ENCODE data around the gene SORL1-AS1.
"Not testable (repeated sequence)": the region's sequence is repeated elsewhere in the genome, so short reads cannot be mapped to it uniquely, and the experiment has no call there.

SORL1-AS1 gene

DNA sequence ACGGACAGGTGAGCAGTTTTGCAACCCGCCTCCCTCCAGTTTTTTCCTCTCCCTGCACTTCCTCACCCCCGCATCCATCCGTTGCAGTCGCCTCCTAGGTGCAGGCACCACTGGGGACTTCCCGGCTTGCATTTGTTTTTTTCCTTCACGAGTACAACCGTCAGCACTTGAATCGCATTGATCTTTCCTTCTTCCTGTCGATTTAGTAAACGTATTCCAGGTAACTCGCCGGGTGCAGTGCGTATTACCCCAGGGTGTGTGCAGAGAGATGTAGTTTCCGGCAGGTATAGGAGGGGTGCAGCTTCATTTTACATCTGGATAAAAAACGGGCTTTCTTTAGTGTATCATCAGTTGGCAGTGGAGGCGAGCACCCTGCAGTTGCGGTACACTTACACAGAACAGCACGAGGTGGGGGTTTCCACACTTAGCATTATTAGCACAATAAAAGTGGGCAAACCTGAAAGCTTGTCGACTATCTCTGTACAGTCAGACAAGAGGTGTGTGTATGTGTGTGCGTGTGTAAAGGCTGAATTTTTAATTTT lies at the start of gene SORL1-AS1:
SORL1-AS1 (minus strand) TSS at position 359 of the 542 bp plus-strand sequence.
- DNase-seq (ENCODE audit: low read depth) = peak; percentile 36

- no peak for DNase-seq (ENCODE audit: low read depth)
Observed at GRCh38 chr11:121500717-121501116, 48.0 kb upstream of the SORL1-AS1 start.

GRCh38 chr11:121500275-121500674 lies 47.5 kb upstream of the SORL1-AS1 start:
- no peak for DNase-seq (ENCODE audit: low read depth)

- no peak for DNase-seq (ENCODE audit: low read depth)
Observed at GRCh38 chr11:121499405-121499804, 46.6 kb upstream of the SORL1-AS1 start.

DNA sequence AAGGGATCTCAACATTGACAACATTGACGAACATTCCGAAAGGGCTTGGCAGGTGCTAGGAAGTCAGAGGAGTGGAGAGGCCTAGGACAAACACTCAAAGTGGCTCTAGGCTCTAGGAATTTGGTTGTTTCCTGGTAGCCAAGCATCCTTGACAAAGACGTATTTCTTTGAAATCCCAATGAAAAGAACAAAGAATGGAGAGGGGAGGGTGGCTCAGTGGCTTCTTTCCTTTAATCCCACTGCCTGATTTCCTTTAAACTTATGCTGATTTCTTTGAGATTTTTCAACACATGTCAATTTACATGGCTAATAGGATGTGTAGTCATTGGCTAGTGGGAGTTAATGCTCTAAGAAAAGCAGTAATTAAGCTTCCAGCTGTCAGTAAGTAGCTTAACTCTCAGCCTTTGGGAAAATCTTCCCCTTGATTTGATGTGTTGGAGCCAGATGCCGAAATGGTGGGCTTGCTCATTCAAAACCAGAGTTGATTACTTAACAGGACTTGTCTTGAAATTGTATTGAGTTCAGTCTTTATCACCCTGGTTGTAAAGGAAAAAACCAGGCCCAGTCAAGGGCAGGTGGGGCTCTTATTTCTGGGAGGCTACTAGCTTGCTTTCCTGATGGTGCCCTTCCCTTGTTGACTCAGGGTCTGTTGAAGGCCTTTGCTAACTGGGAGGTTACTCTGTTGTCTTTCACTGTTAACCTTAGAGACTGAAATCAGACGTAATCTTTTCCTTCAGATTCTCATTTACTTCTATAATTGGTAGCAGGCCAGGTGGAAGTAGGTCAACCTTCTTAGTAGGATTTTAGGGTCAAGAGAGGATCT lies 44.6 kb upstream of the SORL1-AS1 start:
- DNase-seq (ENCODE audit: low read depth) = no peak

GRCh38 chr11:121494355-121495099 lies 41.8 kb upstream of the SORL1-AS1 start:
- no peak for DNase-seq (ENCODE audit: low read depth)

- no peak for DNase-seq (ENCODE audit: low read depth)
Observed at GRCh38 chr11:121489823-121490222, 37.1 kb upstream of the SORL1-AS1 start.

DNA sequence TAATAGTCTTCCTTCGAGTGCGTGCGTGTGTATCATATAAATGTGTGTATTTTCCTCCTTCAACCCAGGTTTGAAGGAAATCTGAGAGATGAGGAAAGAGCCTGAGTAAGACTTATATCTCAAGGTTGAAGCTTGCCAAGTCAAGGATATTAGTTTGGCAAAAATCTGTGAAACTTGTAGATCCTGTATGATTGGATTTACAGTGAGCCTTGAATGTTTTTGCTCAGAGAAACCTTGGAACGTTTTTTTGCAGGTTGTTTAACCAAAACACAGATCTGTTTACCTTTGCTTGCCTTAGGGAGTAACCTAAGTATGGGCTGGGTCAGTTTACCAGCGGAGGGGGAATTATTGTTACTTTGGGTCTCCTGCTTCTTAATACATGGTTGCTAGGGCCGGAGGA lies 35.9 kb upstream of the SORL1-AS1 start:
- no peak for DNase-seq (ENCODE audit: low read depth)

DNA sequence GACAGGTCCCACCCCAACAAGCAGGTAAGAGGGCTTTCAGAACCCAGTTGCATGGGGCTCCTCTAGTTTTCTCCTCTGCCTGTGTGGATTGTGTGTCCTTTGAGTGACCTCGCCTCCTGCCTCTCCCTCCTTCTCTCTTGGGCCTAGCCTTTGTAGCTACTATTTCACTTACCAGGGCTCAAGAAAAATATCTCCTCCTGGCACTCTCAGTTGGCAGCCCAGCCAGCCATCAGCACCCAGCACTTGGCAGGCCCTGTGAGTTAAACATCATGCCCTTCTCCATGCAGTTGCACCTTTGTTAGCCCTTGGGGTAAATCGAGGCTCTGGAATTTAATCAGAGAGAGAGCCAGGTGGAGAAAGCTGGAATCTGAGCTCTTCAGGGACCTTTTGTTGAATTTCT lies 35.4 kb upstream of the SORL1-AS1 start:
- no peak for DNase-seq (ENCODE audit: low read depth)

- DNase-seq (ENCODE audit: low read depth) = no peak
Observed at GRCh38 chr11:121487191-121487590, 34.4 kb upstream of the SORL1-AS1 start.

GRCh38 chr11:121486054-121486453 lies 33.3 kb upstream of the SORL1-AS1 start:
- no peak for DNase-seq (ENCODE audit: low read depth)

DNA sequence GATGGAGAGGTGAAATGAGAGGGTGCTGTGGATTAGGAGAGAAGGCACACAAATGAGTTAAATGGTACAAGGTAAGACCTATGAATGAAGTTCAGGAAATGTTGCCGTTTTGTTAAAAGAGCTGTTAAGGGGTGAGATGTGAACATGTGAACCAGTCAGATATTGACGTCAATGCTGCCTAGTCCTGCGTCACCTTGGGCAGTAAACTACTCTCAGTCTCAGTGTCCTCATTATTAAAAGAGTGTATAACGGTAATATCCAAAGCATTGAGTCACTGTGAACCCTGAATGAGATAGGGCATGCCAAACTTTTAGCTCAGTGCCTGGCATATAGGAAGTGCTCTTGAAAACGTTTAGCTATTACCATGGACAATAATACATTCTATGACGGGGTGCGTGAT lies 32.4 kb upstream of the SORL1-AS1 start:
- DNase-seq (ENCODE audit: low read depth) = no peak

DNA sequence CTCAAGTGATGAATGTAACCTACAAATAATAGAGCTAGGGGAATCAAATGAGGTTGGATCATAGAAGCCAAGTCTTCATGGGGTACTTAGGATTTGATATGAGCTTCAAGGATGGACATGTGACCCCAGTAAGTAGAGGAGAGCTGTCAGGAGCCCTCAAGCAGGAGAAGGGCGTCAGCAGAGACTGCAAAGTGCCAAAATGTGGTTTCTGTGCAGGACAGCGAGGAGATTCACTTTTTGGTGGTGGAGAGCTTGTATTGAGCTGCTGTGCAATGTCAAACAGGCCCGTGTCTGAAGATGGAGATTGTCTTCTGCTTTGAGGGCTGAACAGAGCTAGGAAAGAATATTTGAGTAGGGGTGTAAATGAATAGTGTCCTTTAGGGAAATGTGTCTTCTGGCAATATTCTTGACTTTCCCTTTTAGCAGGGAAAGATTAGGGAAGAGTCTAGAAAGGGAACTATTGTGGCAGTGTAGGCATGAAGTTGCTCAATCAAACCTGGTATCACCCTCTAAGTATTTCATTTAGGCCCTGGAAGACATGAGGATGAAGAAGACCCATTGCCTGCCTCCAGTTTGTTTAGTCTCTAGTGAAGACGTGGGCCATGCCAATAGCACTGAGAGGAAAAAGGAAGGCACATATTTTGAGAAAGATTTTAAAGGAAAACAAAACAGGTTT lies 31.2 kb upstream of the SORL1-AS1 start:
- DNase-seq (ENCODE audit: low read depth) = no peak

- DNase-seq (ENCODE audit: low read depth) = no peak
Observed at GRCh38 chr11:121482231-121483129, 29.7 kb upstream of the SORL1-AS1 start.

GRCh38 chr11:121481484-121482230 lies 28.9 kb upstream of the SORL1-AS1 start:
- not testable (repeated sequence) for DNase-seq (ENCODE audit: low read depth)

DNA sequence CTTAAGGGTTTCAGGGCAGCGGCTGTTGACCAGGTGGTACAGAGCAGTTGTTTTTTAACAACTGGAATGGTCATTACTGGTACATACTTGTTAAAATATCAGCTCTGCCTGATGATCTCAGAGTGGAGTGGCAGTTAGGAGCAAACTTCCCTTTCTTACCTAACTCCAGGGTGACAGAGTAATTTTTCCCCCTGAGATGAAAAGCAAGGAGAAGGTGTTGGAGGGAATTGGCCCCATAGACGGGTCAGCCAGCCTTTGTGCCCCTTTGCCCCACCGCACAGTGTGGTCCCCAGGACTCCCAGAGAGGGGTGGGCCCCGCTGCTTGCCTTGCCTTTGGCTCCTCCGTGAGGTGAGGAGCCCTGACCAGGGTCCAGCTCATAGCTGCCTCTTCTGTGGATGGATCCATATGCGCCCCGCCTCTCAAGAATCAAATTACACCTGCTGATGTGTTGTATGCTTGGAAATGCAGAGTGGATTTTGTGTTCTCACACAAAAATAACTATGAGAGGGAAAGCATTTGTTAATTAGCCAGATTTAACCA lies 27.0 kb upstream of the SORL1-AS1 start:
- no peak for DNase-seq (ENCODE audit: low read depth)

GRCh38 chr11:121478895-121479697 lies 26.3 kb upstream of the SORL1-AS1 start:
- no peak for DNase-seq (ENCODE audit: low read depth)

DNA sequence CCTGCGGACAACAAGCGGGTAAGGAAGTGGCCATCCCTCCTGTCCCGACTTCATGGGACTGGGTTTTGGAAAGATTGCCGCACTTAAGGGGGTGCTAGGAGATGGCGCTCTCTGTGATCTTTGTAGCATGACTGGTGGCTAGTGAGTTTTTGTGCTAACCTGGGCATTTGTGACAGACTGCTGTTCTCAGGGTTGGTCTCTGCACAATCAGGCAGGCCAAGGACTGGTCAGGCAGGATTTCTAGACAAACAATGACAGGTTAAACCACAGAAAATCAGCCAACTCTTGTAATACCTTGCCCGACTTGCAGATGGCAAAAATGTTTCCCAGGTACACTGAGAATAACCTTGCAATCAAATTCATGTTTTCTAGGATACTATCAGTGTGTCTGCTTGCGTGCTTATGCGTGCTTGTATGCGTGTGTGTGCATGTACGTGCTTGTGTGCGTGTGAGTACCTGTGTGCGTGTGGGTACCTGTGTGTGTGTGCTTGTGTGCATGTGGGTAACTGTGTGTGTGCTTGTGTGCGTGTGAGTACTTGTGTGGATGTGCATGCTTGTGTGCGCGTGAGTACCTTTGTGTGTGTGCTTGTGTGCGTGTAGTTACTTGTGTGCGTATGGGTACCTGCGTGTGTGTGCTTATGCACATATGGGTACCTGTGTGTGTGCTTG lies 25.6 kb upstream of the SORL1-AS1 start:
- DNase-seq (ENCODE audit: low read depth) = no peak

All from activated T-helper 1 cell treated with Interleukin-2 at 50 U/mL for 16 hours (primary cell).